ENCODE results near the gene ATAD3A. TPM values are rescaled to one million over a fixed set of nuclear protein-coding genes. Genes with fewer than 3 reads are reported as not detected.
"Not testable (repeated sequence)": the region's sequence is repeated elsewhere in the genome, so short reads cannot be mapped to it uniquely, and the experiment has no call there.

Gene ATAD3A
- total RNA-seq, 4 donors from 2014 or later = 1.8 to 14.8 (median 11.7) TPM

GRCh38 chr1:1517973-1518620 lies 6.1 kb downstream of the ATAD3A start:
- no peaks in the 10 kb centered on the region for H3K9me3 ChIP-seq
- no peak overlapping the region for H3K4me3 ChIP-seq
- no peak for DNase-seq
- intact Hi-C loops (cut with DNase I; ENCODE audit: low total_unique reads) = no loop called here
- no peaks in the 10 kb centered on the region for H3K4me1 ChIP-seq
- no peak overlapping the region for H3K27ac ChIP-seq
- H3K27me3 ChIP-seq = no peaks in the 10 kb centered on the region
- TF ChIP-seq POLR2A (IDR thresholded peaks at IDR 0.05) = no peak
- TF ChIP-seq, protein P1, sequence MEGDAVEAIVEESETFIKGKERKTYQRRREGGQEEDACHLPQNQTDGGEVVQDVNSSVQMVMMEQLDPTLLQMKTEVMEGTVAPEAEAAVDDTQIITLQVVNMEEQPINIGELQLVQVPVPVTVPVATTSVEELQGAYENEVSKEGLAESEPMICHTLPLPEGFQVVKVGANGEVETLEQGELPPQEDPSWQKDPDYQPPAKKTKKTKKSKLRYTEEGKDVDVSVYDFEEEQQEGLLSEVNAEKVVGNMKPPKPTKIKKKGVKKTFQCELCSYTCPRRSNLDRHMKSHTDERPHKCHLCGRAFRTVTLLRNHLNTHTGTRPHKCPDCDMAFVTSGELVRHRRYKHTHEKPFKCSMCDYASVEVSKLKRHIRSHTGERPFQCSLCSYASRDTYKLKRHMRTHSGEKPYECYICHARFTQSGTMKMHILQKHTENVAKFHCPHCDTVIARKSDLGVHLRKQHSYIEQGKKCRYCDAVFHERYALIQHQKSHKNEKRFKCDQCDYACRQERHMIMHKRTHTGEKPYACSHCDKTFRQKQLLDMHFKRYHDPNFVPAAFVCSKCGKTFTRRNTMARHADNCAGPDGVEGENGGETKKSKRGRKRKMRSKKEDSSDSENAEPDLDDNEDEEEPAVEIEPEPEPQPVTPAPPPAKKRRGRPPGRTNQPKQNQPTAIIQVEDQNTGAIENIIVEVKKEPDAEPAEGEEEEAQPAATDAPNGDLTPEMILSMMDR (IDR thresholded peaks at IDR 0.05) = no peak
- no peaks in the 10 kb centered on the region for H3K36me3 ChIP-seq

GRCh38 chr1:1518621-1519007 lies 6.7 kb downstream of the ATAD3A start:
- intact Hi-C loops (cut with DNase I; ENCODE audit: low total_unique reads); H3K27ac ChIP-seq; DNase-seq; H3K36me3 ChIP-seq; H3K4me1 ChIP-seq; H3K9me3 ChIP-seq; H3K27me3 ChIP-seq; H3K4me3 ChIP-seq: not testable (repeated sequence)

GRCh38 chr1:1519805-1520505 lies 8.0 kb downstream of the ATAD3A start:
- H3K9me3 ChIP-seq; DNase-seq; H3K27me3 ChIP-seq; H3K36me3 ChIP-seq; H3K4me1 ChIP-seq; H3K4me3 ChIP-seq; H3K27ac ChIP-seq; intact Hi-C loops (cut with DNase I; ENCODE audit: low total_unique reads): not testable (repeated sequence)

DNA sequence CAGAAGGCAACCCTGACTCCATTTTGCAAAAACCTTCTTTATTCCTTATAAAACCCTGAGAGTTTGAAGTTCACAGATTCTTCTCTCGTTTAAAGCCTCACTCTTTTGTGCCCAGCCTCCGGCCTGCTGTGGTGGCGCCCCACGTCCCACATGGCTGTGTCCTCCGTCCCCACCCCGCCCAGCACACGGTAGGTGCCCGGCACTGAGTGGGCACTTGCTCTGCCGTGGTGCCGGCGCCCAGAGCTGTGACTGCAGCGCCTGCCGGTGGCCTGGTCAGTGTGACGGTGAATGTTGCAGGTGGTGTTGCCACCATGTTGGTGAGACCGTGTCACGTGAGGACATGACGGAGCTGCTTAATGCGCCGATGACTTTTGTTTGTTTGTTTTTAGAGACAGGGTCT lies 9.4 kb downstream of the ATAD3A start:
- no peaks in the 10 kb centered on the region for H3K27me3 ChIP-seq
- H3K9me3 ChIP-seq = no peaks in the 10 kb centered on the region
- H3K36me3 ChIP-seq = no peaks in the 10 kb centered on the region
- no peaks in the 10 kb centered on the region for H3K4me1 ChIP-seq
- TF ChIP-seq, protein P1 (IDR thresholded peaks at IDR 0.05) = no peak
- TF ChIP-seq POLR2A (IDR thresholded peaks at IDR 0.05) = no peak
- DNase-seq = no peak
- no peak overlapping the region for H3K4me3 ChIP-seq
- intact Hi-C loops (cut with DNase I; ENCODE audit: low total_unique reads) = no loop called here
- no peak overlapping the region for H3K27ac ChIP-seq

DNA sequence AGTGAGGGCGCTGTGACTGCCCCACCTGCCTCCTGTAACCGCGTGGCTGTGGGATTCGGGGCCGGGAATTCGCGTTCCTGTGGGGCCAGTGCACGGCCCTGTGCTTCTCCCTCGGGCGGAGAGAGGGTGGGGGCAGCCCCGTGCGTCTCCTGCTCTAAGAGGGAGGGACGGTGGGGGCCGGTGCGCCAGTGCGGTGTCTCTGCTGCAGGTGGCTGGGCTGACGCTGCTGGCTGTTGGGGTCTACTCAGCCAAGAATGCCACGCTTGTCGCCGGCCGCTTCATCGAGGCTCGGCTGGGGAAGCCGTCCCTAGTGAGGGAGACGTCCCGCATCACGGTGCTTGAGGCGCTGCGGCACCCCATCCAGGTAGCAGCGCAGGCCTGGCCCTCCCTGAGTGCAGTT lies 10.6 kb downstream of the ATAD3A start:
- H3K4me1 ChIP-seq; H3K9me3 ChIP-seq; H3K27ac ChIP-seq; intact Hi-C loops (cut with DNase I; ENCODE audit: low total_unique reads); H3K36me3 ChIP-seq; DNase-seq; H3K27me3 ChIP-seq; H3K4me3 ChIP-seq: not testable (repeated sequence)

DNA sequence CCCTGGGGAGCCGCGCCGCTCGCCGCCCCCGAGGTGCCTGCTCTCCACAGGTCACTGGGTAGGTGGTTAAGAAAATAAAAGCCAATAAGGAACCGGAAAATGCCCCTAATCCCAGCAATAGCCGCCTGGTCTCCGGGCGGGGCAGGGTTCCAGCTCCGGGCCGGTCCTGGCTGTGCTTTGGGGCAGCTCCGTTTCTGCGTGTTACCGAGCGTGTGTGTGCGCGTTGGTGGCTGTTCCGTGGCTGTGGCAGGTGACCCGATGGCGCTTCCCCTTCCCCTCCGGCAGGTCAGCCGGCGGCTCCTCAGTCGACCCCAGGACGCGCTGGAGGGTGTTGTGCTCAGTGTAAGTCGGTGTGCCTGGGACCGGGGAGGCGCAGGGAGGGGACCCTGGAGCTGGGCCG lies 11.3 kb downstream of the ATAD3A start:
- H3K4me3 ChIP-seq; H3K9me3 ChIP-seq; H3K4me1 ChIP-seq; H3K36me3 ChIP-seq; DNase-seq; H3K27me3 ChIP-seq; intact Hi-C loops (cut with DNase I; ENCODE audit: low total_unique reads); H3K27ac ChIP-seq: not testable (repeated sequence)

GRCh38 chr1:1523651-1524050 lies 11.7 kb downstream of the ATAD3A start:
- H3K27ac ChIP-seq; H3K4me1 ChIP-seq; DNase-seq; intact Hi-C loops (cut with DNase I; ENCODE audit: low total_unique reads); H3K4me3 ChIP-seq; H3K9me3 ChIP-seq; H3K36me3 ChIP-seq; H3K27me3 ChIP-seq: not testable (repeated sequence)

DNA sequence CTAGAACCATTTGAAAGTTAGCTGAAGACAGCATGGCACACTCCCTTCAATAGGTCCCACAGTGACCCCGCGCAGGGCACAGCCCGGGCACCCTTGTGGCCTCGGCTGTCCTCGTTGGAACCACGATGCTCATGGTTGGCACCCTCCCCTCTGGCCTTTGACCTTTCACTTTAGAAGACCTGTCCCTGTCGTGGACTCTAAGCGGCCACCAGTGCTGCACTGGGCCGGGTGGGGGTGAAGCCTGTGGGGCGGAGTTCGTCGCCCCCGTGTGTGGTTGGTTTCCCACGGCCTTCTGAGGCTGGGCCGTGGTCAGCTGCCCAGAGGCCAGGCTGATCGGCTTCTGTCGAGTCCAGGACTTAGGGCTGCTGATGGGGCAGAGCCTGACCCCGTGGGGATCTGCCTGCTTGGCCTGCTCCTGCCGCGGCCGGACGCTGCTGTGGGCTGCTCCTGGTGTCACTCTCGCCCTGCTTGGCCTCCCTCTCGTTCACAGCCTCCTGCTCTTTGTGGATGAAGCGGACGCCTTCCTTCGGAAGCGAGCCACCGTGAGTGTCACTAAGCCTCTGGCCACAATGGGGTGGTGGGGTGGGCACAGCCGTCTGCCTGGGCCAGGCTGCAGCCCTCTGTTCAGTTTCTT lies 12.9 kb downstream of the ATAD3A start:
- H3K27me3 ChIP-seq; H3K4me3 ChIP-seq; H3K36me3 ChIP-seq; H3K27ac ChIP-seq; DNase-seq; H3K4me1 ChIP-seq; H3K9me3 ChIP-seq; intact Hi-C loops (cut with DNase I; ENCODE audit: low total_unique reads): not testable (repeated sequence)

DNA sequence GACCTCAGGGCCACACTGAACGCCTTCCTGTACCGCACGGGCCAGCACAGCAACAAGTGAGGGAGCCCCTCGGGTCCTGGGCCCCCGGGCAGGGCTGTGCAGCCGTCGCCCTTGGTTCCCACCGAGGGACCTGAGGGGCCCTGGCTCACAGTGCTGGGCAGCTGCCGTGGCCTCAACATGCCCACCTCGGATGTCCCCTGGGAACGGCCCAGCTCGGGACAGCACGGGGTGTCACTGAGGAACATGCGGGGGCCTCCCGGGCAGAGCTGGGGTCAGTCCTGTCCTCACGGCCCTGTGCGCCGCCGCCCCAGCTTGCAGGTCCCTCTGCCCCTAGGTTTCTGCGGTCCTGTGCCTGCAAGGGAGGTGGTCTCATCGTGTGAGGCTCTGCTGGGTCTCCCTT lies 14.5 kb downstream of the ATAD3A start:
- intact Hi-C loops (cut with DNase I; ENCODE audit: low total_unique reads) = not testable (repeated sequence)

More for the DNA sequence above, 14.5 kb downstream of the ATAD3A start:
- not testable (repeated sequence) for DNase-seq, H3K27ac ChIP-seq, H3K4me1 ChIP-seq, H3K27me3 ChIP-seq, H3K36me3 ChIP-seq, H3K4me3 ChIP-seq, H3K9me3 ChIP-seq

Measured in uterus (tissue), 4 donors.